ENCODE data around the gene PRKCG. TPM values are rescaled to one million over a fixed set of nuclear protein-coding genes. Genes with fewer than 3 reads are reported as not detected.
"Not testable (repeated sequence)": the region's sequence is repeated elsewhere in the genome, so short reads cannot be mapped to it uniquely, and the experiment has no call there.

The PRKCG gene
- polyA plus RNA-seq, 3 donors: 0.01 TPM; not detected in 2

- peaks cover 47 to 48% of the 10 kb centered on the region in 2 donors for H3K4me1 ChIP-seq (ENCODE audit: control insufficient read depth in 1 of 2, insufficient read depth in 2 of 2, low read length in 2 of 2)
- not testable (repeated sequence) for H3K9ac ChIP-seq (ENCODE audit: insufficient read depth, low read length, poor library complexity, severe bottlenecking); H3K36me3 ChIP-seq (replicated peaks in 1 of 2; ENCODE audit: control insufficient read depth in 1 of 2, insufficient read depth in 2 of 2, low read length in 2 of 2); H3K4me3 ChIP-seq (replicated peaks in 1 of 3; ENCODE audit: low read depth in 2 of 3, low read length in 3 of 3); DNase-seq; H3K27me3 ChIP-seq (ENCODE audit: control insufficient read depth in 2 of 2, insufficient read depth in 2 of 2, low read length in 2 of 2); H3K9me3 ChIP-seq (replicated peaks in 1 of 2; ENCODE audit: control insufficient read depth in 1 of 2, insufficient read depth in 1 of 2, low read length in 2 of 2); H4K20me1 ChIP-seq (ENCODE audit: insufficient read depth, low read length); H3K27me3 Mint-ChIP-seq (ENCODE audit: low read depth in 3 of 3); H3K9me3 Mint-ChIP-seq; H3K36me3 Mint-ChIP-seq; H3K79me2 ChIP-seq (ENCODE audit: insufficient read depth, low read length); H3K27ac ChIP-seq (ENCODE audit: low read depth in 1 of 2, low read length in 2 of 2); H2AFZ ChIP-seq (ENCODE audit: insufficient read depth, low read depth, low read length, poor library complexity, severe bottlenecking); H3K4me2 ChIP-seq (replicated peaks; ENCODE audit: extremely low read depth, low read length, poor library complexity, severe bottlenecking); H3K4me3 Mint-ChIP-seq
- Mint-ChIP-seq H3K27ac (peak overlapping the region in 1 of 7 donors; percentile 85), H3K4me1 (peaks cover 57% of the 10 kb centered on the region)
- WGBS (ENCODE audit: insufficient coverage): 98% methylated on average over 7 of the region's 12 CpGs
- intact Hi-C loops (cut with micrococcal nuclease): loop anchor here in 1 of 2 donors (5.0 kb wide), 1 partner anchor 42 kb away; the partner anchor contains the start of gene PRKCG
Measured at GRCh38 chr19:53840241-53840640, 41.8 kb upstream of the PRKCG start.

DNA sequence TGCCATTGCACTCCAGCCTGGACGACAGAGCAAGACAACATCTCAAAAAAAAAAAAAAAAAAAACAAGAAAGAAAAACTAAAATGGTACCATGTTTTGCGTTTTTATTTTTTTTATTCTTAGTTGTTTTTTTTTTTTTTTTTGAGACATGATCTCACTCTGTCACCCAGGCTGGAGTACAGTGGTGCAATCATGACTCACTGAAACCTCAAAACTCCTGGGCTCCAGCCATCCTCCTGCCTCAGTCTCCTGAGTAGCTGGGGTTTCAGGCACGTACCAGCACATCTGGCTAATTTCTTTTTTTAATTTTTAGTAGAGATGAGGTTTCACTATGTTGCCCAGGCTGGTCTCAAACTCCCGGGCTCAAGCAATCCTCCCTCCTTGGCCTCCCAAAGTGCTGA, 41.1 kb upstream of the PRKCG start:
- not testable (repeated sequence) for H2AFZ ChIP-seq (ENCODE audit: insufficient read depth, low read depth, low read length, poor library complexity, severe bottlenecking); H3K27me3 Mint-ChIP-seq (ENCODE audit: low read depth in 3 of 3); H3K9me3 Mint-ChIP-seq; H3K9me3 ChIP-seq (replicated peaks in 1 of 2; ENCODE audit: control insufficient read depth in 1 of 2, insufficient read depth in 1 of 2, low read length in 2 of 2); H3K79me2 ChIP-seq (ENCODE audit: insufficient read depth, low read length); H3K36me3 ChIP-seq (replicated peaks in 1 of 2; ENCODE audit: control insufficient read depth in 1 of 2, insufficient read depth in 2 of 2, low read length in 2 of 2); H3K27me3 ChIP-seq (ENCODE audit: control insufficient read depth in 2 of 2, insufficient read depth in 2 of 2, low read length in 2 of 2); H3K36me3 Mint-ChIP-seq; H3K4me3 Mint-ChIP-seq; H3K4me3 ChIP-seq (replicated peaks in 1 of 3; ENCODE audit: low read depth in 2 of 3, low read length in 3 of 3); H4K20me1 ChIP-seq (ENCODE audit: insufficient read depth, low read length); H3K9ac ChIP-seq (ENCODE audit: insufficient read depth, low read length, poor library complexity, severe bottlenecking)
- H3K4me1 Mint-ChIP-seq: peaks cover 63% of the 10 kb centered on the region
- WGBS (ENCODE audit: insufficient coverage): no CpG with 5 or more reads among the region's 4 CpGs
- peak overlapping the region; percentile 57 to 94 (median 92) for H3K27ac Mint-ChIP-seq
- H3K4me1 ChIP-seq (ENCODE audit: control insufficient read depth in 1 of 2, insufficient read depth in 2 of 2, low read length in 2 of 2): peaks cover 54 to 55% of the 10 kb centered on the region in 2 donors
- H3K27ac ChIP-seq (ENCODE audit: low read depth in 1 of 2, low read length in 2 of 2): peak overlapping the region; percentile 23 to 75
- peak; percentile 69 to 93 (median 90) for DNase-seq
- H3K4me2 ChIP-seq (replicated peaks; ENCODE audit: extremely low read depth, low read length, poor library complexity, severe bottlenecking): peak overlapping the region; percentile 25
- intact Hi-C loops (cut with micrococcal nuclease): loop anchor here in 1 of 2 donors (5.0 kb wide), 1 partner anchor 41 kb away; the partner anchor contains the start of gene PRKCG

DNA sequence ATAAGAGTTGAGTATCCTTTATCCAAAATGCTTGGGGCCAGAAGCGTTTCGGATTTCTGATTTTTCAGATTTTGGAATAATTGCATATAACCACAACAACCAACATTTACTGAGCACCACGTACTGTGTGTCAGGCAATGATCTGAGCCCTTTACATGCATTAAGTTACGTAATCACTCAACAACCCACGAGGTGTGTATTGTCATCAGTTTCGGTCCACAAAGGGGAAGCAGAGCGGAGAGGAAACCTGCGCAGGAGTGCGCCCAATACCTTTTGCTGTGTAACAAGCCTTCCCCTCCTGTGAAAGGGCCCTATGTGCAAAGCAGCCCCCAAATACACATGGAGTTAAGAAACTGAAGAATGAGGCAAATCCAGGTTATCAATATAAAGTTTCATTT, 37.1 kb upstream of the PRKCG start:
- WGBS (ENCODE audit: insufficient coverage): 8% methylated on average over 4 of the region's 9 CpGs
- Histone ChIP-seq H3K79me2 (ENCODE audit: insufficient read depth, low read length) (no peaks in the 10 kb centered on the region), H3K27me3 (ENCODE audit: control insufficient read depth in 2 of 2, insufficient read depth in 2 of 2, low read length in 2 of 2) (no peaks in the 10 kb centered on the region), H3K4me3 (replicated peaks in 1 of 3; ENCODE audit: low read depth in 2 of 3, low read length in 3 of 3) (peak overlapping the region in 1 of 3 experiments; percentile 30), H3K9me3 (replicated peaks in 1 of 2; ENCODE audit: control insufficient read depth in 1 of 2, insufficient read depth in 1 of 2, low read length in 2 of 2) (no peaks in the 10 kb centered on the region), H3K27ac (ENCODE audit: low read depth in 1 of 2, low read length in 2 of 2) (peak overlapping the region in 1 of 2 donors; percentile 21), H2AFZ (ENCODE audit: insufficient read depth, low read depth, low read length, poor library complexity, severe bottlenecking) (no peak overlapping the region), H3K36me3 (replicated peaks in 1 of 2; ENCODE audit: control insufficient read depth in 1 of 2, insufficient read depth in 2 of 2, low read length in 2 of 2) (no peaks in the 10 kb centered on the region), H3K9ac (ENCODE audit: insufficient read depth, low read length, poor library complexity, severe bottlenecking) (no peak overlapping the region), H3K4me1 (ENCODE audit: control insufficient read depth in 1 of 2, insufficient read depth in 2 of 2, low read length in 2 of 2) (peaks cover 89 to 91% of the 10 kb centered on the region in 2 donors), H3K4me2 (replicated peaks; ENCODE audit: extremely low read depth, low read length, poor library complexity, severe bottlenecking) (peak overlapping the region; percentile 42), H4K20me1 (ENCODE audit: insufficient read depth, low read length) (no peaks in the 10 kb centered on the region)
- intact Hi-C loops (cut with micrococcal nuclease): loop anchor here (5.0 kb wide), 1 partner anchor 37 kb away; the partner anchor contains the start of gene PRKCG (in 2 of the 2)
- Mint-ChIP-seq H3K4me1 (peaks cover 76% of the 10 kb centered on the region), H3K9me3 (peaks cover 0 to 3% (median 0%) of the 10 kb centered on the region in 7 donors), H3K27ac (peak overlapping the region; percentile 77 to 98 (median 95)), H3K27me3 (ENCODE audit: low read depth in 3 of 3) (peaks cover 0 to 2% (median 0%) of the 10 kb centered on the region in 3 donors), H3K4me3 (peak overlapping the region; percentile 21 to 48), H3K36me3 (no peaks in the 10 kb centered on the region)
- no peak for TF ChIP-seq CTCF (IDR thresholded peaks at IDR 0.05)
- DNase-seq: peak; percentile 90 to 96 (median 93)

Measured in CD14-positive monocyte (primary cell).